ENCODE results near the gene MYO6.

DNA sequence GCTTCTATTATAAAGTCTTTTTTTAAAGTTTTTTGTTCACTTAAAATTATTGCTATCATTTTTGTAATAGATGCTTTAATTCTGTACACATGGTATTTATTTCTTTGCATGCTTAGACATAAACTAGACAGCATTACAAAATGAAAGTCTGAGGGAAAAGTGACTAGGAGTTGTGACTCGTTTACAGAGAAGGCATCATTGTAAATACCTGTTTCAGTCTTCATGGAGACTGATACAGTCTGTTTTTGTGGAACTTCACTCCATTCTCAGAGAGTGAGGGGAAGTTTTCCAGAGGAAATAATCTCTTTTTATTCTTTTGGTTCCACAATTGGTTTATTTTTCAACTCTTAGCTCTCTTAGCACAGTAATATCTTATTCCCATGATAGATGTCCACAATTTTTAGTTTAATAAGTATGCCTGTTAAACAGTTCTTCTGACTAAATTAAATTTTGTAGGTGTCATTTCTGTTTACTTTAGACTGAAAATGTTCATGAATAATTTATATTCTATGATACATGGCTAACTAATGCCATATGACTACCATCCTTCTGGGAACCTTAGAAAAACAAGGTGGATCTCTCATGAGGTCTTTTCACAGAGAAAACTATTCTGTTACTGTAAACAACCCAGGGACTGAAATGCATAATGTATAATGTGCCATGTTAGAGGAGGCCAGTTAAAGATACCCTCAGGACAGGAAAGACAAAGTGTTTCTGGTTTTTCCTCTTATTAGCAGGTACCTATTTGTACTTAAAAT lies 69.2 kb downstream of the MYO6 start:
- TF ChIP-seq, protein P1, sequence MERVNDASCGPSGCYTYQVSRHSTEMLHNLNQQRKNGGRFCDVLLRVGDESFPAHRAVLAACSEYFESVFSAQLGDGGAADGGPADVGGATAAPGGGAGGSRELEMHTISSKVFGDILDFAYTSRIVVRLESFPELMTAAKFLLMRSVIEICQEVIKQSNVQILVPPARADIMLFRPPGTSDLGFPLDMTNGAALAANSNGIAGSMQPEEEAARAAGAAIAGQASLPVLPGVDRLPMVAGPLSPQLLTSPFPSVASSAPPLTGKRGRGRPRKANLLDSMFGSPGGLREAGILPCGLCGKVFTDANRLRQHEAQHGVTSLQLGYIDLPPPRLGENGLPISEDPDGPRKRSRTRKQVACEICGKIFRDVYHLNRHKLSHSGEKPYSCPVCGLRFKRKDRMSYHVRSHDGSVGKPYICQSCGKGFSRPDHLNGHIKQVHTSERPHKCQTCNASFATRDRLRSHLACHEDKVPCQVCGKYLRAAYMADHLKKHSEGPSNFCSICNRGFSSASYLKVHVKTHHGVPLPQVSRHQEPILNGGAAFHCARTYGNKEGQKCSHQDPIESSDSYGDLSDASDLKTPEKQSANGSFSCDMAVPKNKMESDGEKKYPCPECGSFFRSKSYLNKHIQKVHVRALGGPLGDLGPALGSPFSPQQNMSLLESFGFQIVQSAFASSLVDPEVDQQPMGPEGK (CRISPR knock-in tag; IDR thresholded peaks at IDR 0.05; ENCODE audit: borderline replicate concordance): no peak
- no peak for TF ChIP-seq ARNTL (CRISPR knock-in tag; IDR thresholded peaks at IDR 0.05; ENCODE audit: borderline replicate concordance, low read depth)
- TF ChIP-seq, protein P2, sequence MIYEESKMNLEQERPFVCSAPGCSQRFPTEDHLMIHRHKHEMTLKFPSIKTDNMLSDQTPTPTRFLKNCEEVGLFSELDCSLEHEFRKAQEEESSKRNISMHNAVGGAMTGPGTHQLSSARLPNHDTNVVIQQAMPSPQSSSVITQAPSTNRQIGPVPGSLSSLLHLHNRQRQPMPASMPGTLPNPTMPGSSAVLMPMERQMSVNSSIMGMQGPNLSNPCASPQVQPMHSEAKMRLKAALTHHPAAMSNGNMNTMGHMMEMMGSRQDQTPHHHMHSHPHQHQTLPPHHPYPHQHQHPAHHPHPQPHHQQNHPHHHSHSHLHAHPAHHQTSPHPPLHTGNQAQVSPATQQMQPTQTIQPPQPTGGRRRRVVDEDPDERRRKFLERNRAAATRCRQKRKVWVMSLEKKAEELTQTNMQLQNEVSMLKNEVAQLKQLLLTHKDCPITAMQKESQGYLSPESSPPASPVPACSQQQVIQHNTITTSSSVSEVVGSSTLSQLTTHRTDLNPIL (CRISPR knock-in tag; IDR thresholded peaks at IDR 0.05; ENCODE audit: low read depth): no peak
- no peak for TF ChIP-seq ZNF8 (CRISPR knock-in tag; IDR thresholded peaks at IDR 0.05)
- no peak for TF ChIP-seq ESRRG (CRISPR knock-in tag; IDR thresholded peaks at IDR 0.05)
- TF ChIP-seq, protein P3, sequence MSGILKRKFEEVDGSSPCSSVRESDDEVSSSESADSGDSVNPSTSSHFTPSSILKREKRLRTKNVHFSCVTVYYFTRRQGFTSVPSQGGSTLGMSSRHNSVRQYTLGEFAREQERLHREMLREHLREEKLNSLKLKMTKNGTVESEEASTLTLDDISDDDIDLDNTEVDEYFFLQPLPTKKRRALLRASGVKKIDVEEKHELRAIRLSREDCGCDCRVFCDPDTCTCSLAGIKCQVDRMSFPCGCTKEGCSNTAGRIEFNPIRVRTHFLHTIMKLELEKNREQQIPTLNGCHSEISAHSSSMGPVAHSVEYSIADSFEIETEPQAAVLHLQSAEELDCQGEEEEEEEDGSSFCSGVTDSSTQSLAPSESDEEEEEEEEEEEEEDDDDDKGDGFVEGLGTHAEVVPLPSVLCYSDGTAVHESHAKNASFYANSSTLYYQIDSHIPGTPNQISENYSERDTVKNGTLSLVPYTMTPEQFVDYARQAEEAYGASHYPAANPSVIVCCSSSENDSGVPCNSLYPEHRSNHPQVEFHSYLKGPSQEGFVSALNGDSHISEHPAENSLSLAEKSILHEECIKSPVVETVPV (CRISPR knock-in tag; IDR thresholded peaks at IDR 0.05): no peak
- no peak for TF ChIP-seq ZC3H10 (CRISPR knock-in tag; IDR thresholded peaks at IDR 0.05)
- no peak for TF ChIP-seq TOX (CRISPR knock-in tag; IDR thresholded peaks at IDR 0.05; ENCODE audit: borderline replicate concordance)
- no peak for TF ChIP-seq RARB (CRISPR knock-in tag; IDR thresholded peaks at IDR 0.05)
- no peak; the same call in 1 of the 2 replicates for TF ChIP-seq ISL1 (CRISPR knock-in tag; IDR thresholded peaks at IDR 0.05)
- no peak for TF ChIP-seq PPARA (CRISPR knock-in tag; IDR thresholded peaks at IDR 0.05; ENCODE audit: borderline replicate concordance)
